Thymus (tissue), 11 donors: ENCODE data around the gene RFX2. TPM values are rescaled to one million over a fixed set of nuclear protein-coding genes. Genes with fewer than 3 reads are reported as not detected.

Source experiments
- DNase-seq, 9 donors: peaks; one replicate each; pipeline ENCODE4 v3.0.0-alpha.2; 2013; ENCODE audit warnings: low spot score in 9 of 9, low read depth in 6 of 9, missing footprints in 1 of 9
- H3K27ac ChIP-seq, 2 donors: one replicate each; pipeline ENCODE4 v1.5.1; 2013; ENCODE audit warnings: control low read depth in 1 of 2, low read depth in 1 of 2, low read length in 1 of 2, mild to moderate bottlenecking in 1 of 2, moderate library complexity in 1 of 2
- H3K27me3 ChIP-seq, 2 donors: one replicate each; pipeline ENCODE4 v1.5.1; 2013; ENCODE audit warnings: low read length in 1 of 2; ENCODE audit not compliant: control insufficient read depth in 2 of 2, insufficient read depth in 1 of 2
- H3K36me3 ChIP-seq, 2 donors: one replicate each; pipeline ENCODE4 v1.5.1; 2013; ENCODE audit warnings: low read length in 1 of 2, mild to moderate bottlenecking in 1 of 2, moderate library complexity in 1 of 2; ENCODE audit not compliant: control insufficient read depth in 2 of 2, insufficient read depth in 2 of 2
- H3K4me1 ChIP-seq, 2 donors: one replicate each; pipeline ENCODE4 v1.5.1; 2013; ENCODE audit warnings: low read length in 2 of 2; ENCODE audit not compliant: control insufficient read depth in 2 of 2, insufficient read depth in 2 of 2
- H3K4me3 ChIP-seq, 2 donors: one replicate each; pipeline ENCODE4 v1.5.1; 2013; ENCODE audit warnings: low read length in 2 of 2, control low read depth in 1 of 2, mild to moderate bottlenecking in 1 of 2
- H3K9me3 ChIP-seq, 2 donors: one replicate each; pipeline ENCODE4 v1.5.1; 2013; ENCODE audit warnings: low read length in 1 of 2, mild to moderate bottlenecking in 1 of 2; ENCODE audit not compliant: control insufficient read depth in 2 of 2, insufficient read depth in 1 of 2
- WGBS: extraction: QIAGEN DNeasy Blood & Tissue Kit; methylation state at CpG from one replicate; pipeline ENCODE4 v1.1.7; 2013; 5-methylcytosine and 5-hydroxymethylcytosine counted together
- polyA plus RNA-seq: library from polyadenylated mRNA; stranded (reverse); fragments of 200-250 nt; gene quantifications from one replicate; pipeline ENCODE4 v1.2.3, GENCODE V29; 2013
- total RNA-seq: library from RNA; stranded (reverse); fragments of 120-200 nt; gene quantifications from one replicate; pipeline ENCODE4 v1.2.4, GENCODE V29; 2013
- donor health status: healthy.

Gene RFX2
- total and polyA plus RNA-seq, 2 donors: 3.4 to 4.6 TPM

DNA sequence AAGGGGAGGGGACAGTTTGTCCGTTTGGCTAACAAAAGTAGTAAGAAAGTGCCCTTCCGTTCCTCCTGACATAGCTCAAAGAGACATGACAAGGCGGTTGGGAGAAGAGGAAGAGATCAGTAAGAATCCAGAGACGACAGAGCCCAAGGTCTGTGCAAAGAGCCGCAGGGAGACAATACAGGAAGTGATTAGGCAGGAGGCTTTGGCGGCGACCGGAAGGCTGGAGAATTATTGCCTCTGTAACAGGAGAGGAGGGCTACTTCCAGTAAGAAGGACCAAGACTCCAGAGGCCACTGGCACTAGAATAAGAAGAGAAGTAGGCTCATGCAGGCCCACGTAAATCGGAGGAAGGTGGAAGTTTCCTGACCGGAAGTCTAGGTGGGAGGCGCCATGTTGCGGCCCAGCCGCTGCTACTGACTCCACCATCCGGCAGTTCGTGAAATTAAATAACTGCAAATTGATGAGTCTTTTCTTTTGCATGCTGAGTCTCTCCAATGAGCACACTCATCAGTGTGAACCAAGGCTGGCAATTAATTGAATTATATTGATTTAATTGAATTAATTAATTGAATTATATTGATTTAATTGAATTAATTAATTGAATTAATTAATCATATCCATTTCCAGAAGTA, 9.9 kb downstream of the RFX2 start:
- 22% methylated on average over 16 of the region's 16 CpGs for WGBS
- Histone ChIP-seq H3K36me3 (no peaks in the 10 kb centered on the region), H3K9me3 (no peaks in the 10 kb centered on the region), H3K4me1 (peaks cover 0 to 8% of the 10 kb centered on the region in 2 donors), H3K27ac (peak overlapping the region in 1 of 2 donors; percentile 68), H3K4me3 (peak overlapping the region; percentile 30 to 56), H3K27me3 (no peaks in the 10 kb centered on the region)
- DNase-seq: peak in 6 of 9 donors; percentile 18 to 66 (median 32)

DNA sequence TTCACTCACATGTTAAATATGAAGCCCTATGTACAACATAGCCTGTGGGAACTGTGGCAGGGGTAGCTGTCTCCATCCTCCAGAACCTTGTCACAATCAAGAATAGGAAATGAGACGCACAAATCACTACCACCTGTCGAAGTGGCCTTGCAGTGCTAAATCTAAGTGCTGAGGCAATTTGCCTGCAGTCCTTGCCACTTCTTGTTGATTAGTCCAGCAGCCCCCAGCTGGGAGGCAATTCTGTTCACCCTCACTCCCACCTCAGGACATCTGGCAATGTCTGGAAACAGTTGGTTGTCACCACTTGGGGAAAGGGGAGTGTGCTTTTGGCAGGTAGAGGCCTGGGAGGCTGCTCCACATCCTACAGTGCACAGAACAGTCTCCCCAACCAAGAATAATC, 10.7 kb downstream of the RFX2 start:
- no peak for DNase-seq
- WGBS: 93% methylated on average over 2 of the region's 2 CpGs
- Histone ChIP-seq H3K27ac (peak overlapping the region in 1 of 2 donors; percentile 5), H3K4me3 (no peak overlapping the region), H3K27me3 (no peaks in the 10 kb centered on the region), H3K9me3 (no peaks in the 10 kb centered on the region), H3K36me3 (no peaks in the 10 kb centered on the region), H3K4me1 (peaks cover 0 to 8% of the 10 kb centered on the region in 2 donors)

DNA sequence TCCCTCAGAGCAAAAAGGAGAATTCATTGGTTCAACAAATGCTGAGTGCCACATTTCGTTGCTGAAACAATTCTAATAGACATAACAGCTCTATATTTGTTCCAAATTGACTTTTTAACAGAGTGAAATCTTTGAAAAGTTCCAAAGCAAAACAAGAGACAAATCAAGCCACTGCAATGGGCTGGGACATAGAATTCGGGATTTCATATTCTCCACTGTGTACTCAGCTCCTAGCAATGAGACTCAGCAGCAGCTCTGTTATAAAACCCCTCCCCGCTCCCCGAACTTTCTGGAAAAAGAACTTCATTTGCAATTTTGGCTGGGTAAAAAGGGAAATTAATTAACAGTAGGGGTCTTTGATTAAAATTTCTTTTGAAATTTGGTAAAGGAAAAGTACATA, 11.3 kb downstream of the RFX2 start:
- Histone ChIP-seq H3K9me3 (no peaks in the 10 kb centered on the region), H3K4me3 (no peak overlapping the region), H3K27me3 (no peaks in the 10 kb centered on the region), H3K36me3 (no peaks in the 10 kb centered on the region), H3K27ac (no peak overlapping the region), H3K4me1 (peaks cover 0 to 8% of the 10 kb centered on the region in 2 donors)
- DNase-seq: no peak
- WGBS: 99% methylated on average over 4 of the region's 4 CpGs

DNA sequence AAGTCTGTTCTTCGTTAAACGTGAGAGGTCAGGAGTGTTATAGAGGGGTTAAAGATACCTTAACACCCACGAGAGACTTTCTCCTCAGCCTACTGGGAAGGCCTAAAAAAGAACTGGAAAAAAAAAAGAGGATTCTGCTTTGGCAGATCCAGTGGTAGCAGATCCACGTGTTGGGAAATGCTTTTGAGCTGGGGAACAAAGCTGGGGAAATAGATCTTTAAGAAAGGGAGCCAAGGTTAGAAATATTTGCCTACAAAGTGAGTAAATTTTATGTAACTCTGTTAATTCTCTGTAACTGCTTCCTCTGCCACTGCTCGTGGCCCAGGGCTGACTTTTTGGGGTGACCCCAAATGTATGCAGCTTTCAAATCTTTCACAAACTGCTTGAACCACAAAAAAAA, 11.7 kb downstream of the RFX2 start:
- WGBS: 92% methylated on average over 5 of the region's 5 CpGs
- no peaks in the 10 kb centered on the region for H3K9me3 ChIP-seq
- H3K36me3 ChIP-seq: no peaks in the 10 kb centered on the region
- DNase-seq: no peak
- no peak overlapping the region for H3K27ac ChIP-seq
- H3K4me3 ChIP-seq: no peak overlapping the region
- H3K27me3 ChIP-seq: no peaks in the 10 kb centered on the region
- H3K4me1 ChIP-seq: peaks cover 0 to 8% of the 10 kb centered on the region in 2 donors

DNA sequence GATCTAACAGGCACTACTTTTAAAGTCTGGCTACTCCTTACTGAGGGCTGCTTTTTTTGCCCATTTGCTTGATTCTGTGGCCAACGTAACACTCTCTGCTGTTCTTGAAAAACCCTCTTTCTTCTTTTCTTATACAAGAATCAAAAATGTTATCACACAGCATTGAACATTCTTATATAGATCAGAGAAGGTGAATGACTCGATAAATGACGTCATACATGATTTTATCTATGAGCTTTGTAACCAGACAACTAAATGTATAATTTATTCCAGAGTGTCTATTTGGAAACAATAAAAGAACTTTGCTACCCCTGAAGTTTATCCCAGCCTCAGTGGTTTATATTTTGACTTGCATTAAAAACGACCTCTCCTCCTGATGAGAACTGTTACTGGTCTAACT, 12.4 kb downstream of the RFX2 start:
- WGBS: 95% methylated on average over 4 of the region's 4 CpGs
- no peaks in the 10 kb centered on the region for H3K36me3 ChIP-seq
- H3K27me3 ChIP-seq: no peaks in the 10 kb centered on the region
- H3K4me3 ChIP-seq: no peak overlapping the region
- H3K4me1 ChIP-seq: peaks cover 0 to 8% of the 10 kb centered on the region in 2 donors
- H3K27ac ChIP-seq: no peak overlapping the region
- H3K9me3 ChIP-seq: no peaks in the 10 kb centered on the region
- no peak for DNase-seq

DNA sequence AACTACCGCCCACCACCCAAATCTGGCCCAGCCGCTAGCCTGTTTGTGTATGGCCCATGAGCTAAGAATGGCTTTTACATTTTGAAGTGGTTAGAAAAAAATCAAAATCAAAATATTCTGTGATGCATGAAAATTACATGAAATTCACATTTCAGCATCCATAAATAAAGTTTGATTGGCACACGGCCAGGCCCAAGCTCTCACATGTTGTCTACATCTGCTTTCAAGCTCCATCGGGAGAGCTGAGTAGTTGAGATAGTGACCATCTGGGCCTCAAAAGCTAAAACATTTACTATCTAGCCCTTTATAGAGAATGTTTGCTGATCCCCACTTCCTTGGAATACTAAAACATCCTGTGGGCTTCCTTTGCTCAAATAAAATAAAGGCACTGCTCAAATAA, 14.5 kb downstream of the RFX2 start:
- Histone ChIP-seq H3K4me3 (no peak overlapping the region), H3K27me3 (peaks cover 0 to 3% of the 10 kb centered on the region in 2 donors), H3K4me1 (peaks cover 0 to 8% of the 10 kb centered on the region in 2 donors), H3K27ac (no peak overlapping the region), H3K9me3 (no peaks in the 10 kb centered on the region), H3K36me3 (no peaks in the 10 kb centered on the region)
- WGBS: 96% methylated on average over 4 of the region's 4 CpGs
- DNase-seq: no peak

DNA sequence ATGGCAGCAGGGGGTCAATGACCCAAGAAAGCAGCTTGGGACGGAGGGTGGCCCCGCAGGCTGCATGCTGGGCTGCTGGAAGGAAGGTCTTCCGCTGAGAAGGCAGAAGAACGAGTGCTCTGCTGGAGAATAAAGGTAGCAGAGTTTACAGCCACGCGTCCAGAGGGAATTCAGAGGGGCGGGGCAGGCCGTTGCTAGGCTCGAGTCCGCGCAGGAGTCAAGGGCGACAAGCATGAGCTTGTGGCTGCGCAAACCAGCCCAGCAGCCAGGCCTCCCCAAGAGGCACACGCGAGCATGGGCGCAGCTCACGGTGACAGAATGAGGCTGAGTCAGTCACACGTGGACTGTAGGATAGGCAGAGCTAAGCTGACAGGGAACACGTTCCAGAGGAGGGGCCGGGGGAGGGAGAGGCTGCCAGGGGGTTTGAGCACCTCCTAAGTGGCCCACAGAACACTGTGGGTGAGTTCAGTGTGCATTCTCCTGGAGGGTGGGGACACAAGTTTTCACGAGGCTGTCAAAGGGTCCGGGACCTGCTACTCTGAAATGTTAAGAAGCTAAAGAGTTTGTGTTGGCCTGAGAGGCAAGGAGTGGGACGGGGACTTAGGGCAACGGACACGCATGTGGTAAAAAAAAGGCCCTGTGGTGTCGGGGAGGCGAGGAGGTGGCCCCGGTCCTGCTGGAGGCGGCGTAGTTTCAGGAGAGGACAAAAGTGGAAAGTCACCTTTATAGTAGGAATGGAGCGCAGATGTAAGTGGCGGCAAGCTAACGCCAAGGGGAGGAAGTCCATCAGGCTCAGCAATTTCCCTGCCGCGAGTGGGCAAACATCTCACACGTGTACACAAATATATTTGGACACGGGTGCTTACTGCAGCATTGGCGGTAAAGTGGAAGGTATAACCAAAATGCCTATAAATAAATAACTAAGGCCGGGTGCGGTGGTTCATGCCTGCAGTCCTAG, 17.7 kb downstream of the RFX2 start:
- H3K4me1 ChIP-seq: peaks cover 1 to 4% of the 10 kb centered on the region in 2 donors
- peak in 1 of 9 donors; percentile 12 for DNase-seq
- H3K27me3 ChIP-seq: peaks cover 0 to 3% of the 10 kb centered on the region in 2 donors
- no peak overlapping the region for H3K4me3 ChIP-seq
- H3K36me3 ChIP-seq: no peaks in the 10 kb centered on the region
- WGBS: 82% methylated on average over 40 of the region's 40 CpGs
- no peaks in the 10 kb centered on the region for H3K9me3 ChIP-seq
- peak overlapping the region in 1 of 2 donors; percentile 43 for H3K27ac ChIP-seq

DNA sequence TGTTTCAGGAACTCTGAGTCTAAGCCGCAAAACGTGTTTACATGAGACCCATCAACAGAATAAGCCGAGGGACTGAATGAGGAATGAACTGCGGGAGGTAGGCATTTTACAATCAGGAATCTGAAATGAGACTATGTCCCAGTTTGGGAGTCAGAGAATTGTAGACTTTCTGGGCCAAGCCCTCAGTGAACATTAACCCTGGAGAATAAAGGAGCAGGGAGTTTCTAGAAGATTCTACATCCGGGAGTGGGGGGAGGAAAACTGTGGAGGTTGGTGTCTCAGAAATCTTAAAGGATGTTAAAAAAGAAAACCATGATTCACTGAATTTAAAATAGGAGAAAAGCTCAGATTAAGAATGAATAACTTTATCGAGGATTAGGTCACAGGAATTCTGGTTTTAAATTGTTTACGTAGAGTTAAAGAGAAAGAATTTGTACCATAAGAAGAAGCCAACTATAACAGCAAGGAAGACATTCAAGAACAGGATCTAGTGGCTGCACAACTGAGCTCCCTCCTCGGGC, 18.5 kb downstream of the RFX2 start:
- peaks cover 0 to 3% of the 10 kb centered on the region in 2 donors for H3K27me3 ChIP-seq
- H3K9me3 ChIP-seq: no peaks in the 10 kb centered on the region
- no peak for DNase-seq
- peaks cover 9 to 12% of the 10 kb centered on the region in 2 donors for H3K4me1 ChIP-seq
- no peak overlapping the region for H3K4me3 ChIP-seq
- peak overlapping the region in 1 of 2 donors; percentile 43 for H3K27ac ChIP-seq
- WGBS: 89% methylated on average over 8 of the region's 8 CpGs
- no peaks in the 10 kb centered on the region for H3K36me3 ChIP-seq

DNA sequence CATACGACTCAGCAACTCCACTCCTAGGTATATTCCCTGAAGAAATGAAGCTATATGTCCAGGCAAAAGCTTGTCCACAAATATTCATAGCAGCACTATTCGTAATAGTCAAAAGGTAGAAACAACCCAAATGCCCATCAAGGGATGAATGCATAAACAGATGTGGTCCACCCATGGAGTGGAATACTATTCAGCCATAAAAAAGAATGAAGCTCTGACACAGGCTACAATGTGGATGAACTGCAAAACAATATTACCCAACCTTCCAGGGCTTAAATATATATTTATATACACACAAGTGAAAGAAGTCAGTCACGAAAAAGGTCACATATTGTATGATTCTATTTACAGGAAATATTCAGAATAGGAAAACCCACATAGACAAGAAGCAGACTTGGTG, 19.7 kb downstream of the RFX2 start:
- Histone ChIP-seq H3K27ac (no peak overlapping the region), H3K4me3 (no peak overlapping the region), H3K27me3 (peaks cover 0 to 3% of the 10 kb centered on the region in 2 donors), H3K9me3 (no peaks in the 10 kb centered on the region), H3K4me1 (peaks cover 13 to 19% of the 10 kb centered on the region in 2 donors), H3K36me3 (no peaks in the 10 kb centered on the region)
- WGBS: 98% methylated on average over 3 of the region's 3 CpGs
- DNase-seq: no peak
